PC-3 (cell line): ENCODE measurements around the gene PCA3.

Experiments
- CTCF ChIP-seq: fragments of 300-600 bp; sonication (generic); conservative IDR thresholded peaks from 2 replicates; pipeline ENCODE4 v1.5.1; 2017; ENCODE audit warnings: antibody characterized with exemption, low read depth, mild to moderate bottlenecking, low read length
- EZH2phosphoT487 ChIP-seq: fragments of 300-600 bp; sonication (generic); IDR thresholded peaks from 2 replicates; pipeline ENCODE4 v1.6.1; 2018; ENCODE audit warnings: mild to moderate bottlenecking, antibody characterized with exemption, low read length, borderline replicate concordance

DNA sequence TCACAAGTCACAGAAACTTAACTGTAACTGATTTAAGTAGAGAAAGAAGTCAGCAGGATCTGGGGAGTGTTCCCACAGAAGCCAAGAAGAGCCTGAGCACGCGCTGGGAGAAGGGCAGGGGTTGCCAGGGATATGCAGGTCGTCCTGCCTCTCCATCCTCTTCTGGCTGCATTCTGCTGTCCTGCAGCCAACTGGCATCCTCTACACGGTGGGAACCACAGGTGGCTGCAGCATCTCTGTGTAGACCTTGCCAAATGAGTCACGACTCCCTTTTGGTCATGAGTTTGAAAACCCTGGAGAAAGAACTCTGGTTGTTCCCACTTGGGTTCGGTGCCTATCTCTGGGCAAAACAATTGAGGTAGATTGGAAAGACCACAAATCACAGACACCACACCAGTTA lies 38.4 kb upstream of the PCA3 start:
- TF ChIP-seq EZH2phosphoT487, result no peak
- no peak for TF ChIP-seq CTCF
